Fibroblast of lung (primary cell): Measurements from ENCODE around the gene RALY.

Experiments used
- EZH2 ChIP-seq: IDR thresholded peaks from 2 replicates; pipeline ENCODE4 v1.5.1; 2012; ENCODE audit warnings: low read length, control low read depth, mild to moderate bottlenecking; ENCODE audit errors: missing control alignments
- TF ChIP-seq, protein P1 (sequence below), 2 donors: IDR thresholded peaks in 1 of 2; conservative IDR thresholded peaks in 1 of 2; 1 replicate in 1 of 2; 2 replicates in 1 of 2; pipeline ENCODE4 v1.5.1; 2011 to 2012; ENCODE audit warnings: low read length in 2 of 2, control low read depth in 1 of 2, inconsistent platforms in 1 of 2, low read depth in 1 of 2, mild to moderate bottlenecking in 1 of 2

- TF ChIP-seq, protein P1, sequence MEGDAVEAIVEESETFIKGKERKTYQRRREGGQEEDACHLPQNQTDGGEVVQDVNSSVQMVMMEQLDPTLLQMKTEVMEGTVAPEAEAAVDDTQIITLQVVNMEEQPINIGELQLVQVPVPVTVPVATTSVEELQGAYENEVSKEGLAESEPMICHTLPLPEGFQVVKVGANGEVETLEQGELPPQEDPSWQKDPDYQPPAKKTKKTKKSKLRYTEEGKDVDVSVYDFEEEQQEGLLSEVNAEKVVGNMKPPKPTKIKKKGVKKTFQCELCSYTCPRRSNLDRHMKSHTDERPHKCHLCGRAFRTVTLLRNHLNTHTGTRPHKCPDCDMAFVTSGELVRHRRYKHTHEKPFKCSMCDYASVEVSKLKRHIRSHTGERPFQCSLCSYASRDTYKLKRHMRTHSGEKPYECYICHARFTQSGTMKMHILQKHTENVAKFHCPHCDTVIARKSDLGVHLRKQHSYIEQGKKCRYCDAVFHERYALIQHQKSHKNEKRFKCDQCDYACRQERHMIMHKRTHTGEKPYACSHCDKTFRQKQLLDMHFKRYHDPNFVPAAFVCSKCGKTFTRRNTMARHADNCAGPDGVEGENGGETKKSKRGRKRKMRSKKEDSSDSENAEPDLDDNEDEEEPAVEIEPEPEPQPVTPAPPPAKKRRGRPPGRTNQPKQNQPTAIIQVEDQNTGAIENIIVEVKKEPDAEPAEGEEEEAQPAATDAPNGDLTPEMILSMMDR (conservative IDR thresholded peaks at IDR 0.05 in 1 of 2, IDR thresholded peaks at IDR 0.05 in 1 of 2; ENCODE audit: low read depth in 1 of 2, low read length in 2 of 2), result no peak
- no peak for TF ChIP-seq EZH2
Observed at GRCh38 chr20:34131491-34131890, 137.8 kb downstream of the RALY start.
